Fibroblast of villous mesenchyme (primary cell): ENCODE results near the gene SCT. TPM values are rescaled to one million over a fixed set of nuclear protein-coding genes. Genes with fewer than 3 reads are reported as not detected.

Experiments
- DNase-seq: peaks from one replicate; pipeline ENCODE4 v3.0.0-alpha.2; 2010; ENCODE audit warnings: low read depth
- H3K4me3 ChIP-seq: 2 replicates; pipeline ENCODE4 v1.5.1; 2011; ENCODE audit warnings: low read depth, mild to moderate bottlenecking, low read length
- total RNA-seq: library from RNA; depleted of rRNA; stranded (reverse); fragments of >200 nt; gene quantifications from 2 replicates; pipeline ENCODE4 v1.2.3, GENCODE V29; 2012
- TF ChIP-seq, protein P1 (sequence below): IDR thresholded peaks from 2 replicates; pipeline ENCODE4 v1.5.1; 2012; ENCODE audit warnings: low read depth, mild to moderate bottlenecking, low read length; ENCODE audit not compliant: insufficient read depth

The SCT gene
- total RNA-seq, 1 donor, result not detected

DNA sequence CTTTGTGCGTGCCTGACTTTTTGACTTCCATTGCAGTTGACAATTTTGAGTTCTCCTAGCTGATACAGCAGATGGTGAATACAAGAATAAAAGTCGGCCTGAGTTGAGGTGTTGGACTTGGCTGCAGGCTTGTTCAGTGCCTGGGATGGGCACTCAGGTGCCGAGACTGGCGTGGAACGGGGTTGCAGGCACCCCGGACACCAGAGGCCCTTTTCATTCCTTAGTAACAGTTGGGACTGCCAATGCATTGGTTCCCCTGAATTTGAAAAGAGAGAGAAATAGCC is 49.4 kb downstream of the SCT start:
- TF ChIP-seq, protein P1, sequence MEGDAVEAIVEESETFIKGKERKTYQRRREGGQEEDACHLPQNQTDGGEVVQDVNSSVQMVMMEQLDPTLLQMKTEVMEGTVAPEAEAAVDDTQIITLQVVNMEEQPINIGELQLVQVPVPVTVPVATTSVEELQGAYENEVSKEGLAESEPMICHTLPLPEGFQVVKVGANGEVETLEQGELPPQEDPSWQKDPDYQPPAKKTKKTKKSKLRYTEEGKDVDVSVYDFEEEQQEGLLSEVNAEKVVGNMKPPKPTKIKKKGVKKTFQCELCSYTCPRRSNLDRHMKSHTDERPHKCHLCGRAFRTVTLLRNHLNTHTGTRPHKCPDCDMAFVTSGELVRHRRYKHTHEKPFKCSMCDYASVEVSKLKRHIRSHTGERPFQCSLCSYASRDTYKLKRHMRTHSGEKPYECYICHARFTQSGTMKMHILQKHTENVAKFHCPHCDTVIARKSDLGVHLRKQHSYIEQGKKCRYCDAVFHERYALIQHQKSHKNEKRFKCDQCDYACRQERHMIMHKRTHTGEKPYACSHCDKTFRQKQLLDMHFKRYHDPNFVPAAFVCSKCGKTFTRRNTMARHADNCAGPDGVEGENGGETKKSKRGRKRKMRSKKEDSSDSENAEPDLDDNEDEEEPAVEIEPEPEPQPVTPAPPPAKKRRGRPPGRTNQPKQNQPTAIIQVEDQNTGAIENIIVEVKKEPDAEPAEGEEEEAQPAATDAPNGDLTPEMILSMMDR, result no peak
- peak overlapping the region; percentile 75 for H3K4me3 ChIP-seq
- no peak for DNase-seq

DNA sequence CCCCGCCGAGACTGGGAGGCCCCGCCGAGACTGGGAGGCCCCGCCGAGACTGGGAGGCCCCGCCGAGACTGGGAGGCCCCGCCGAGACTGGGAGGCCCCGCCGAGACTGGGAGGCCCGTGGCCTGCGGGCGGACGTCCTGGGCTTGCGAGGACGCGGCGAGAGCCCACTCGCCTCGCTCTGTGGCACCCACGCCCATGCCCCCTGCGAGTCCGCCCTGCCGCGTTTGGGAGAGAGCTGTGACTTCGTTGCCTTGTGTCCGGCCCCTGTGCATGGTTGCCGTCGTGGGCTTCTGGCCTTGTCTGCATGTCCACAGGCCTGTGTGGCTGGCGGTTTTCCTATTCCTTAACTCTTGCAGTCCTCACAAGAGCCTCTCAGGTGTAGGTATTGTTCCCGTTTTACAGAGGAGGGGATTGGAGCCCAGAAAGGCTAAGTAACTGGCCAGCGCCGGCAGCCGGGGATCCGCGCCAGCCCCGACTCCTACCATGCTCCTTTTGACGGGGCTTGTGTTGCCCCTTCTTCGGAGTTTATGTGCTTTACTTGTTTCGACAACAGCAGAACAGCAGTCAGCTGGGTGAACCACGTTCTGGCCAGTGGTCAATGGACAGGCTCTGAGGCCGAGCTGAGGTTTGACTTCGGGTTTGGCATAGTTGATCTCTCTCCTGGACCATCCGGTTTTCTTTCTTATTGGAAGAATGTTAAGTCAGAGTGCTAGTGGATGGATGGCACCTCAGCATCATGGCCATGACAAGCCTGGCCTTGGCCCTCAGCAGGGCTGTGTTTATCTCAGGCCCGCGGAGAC is 50.0 kb downstream of the SCT start:
- TF ChIP-seq, protein P1, result no peak
- DNase-seq, result peak; percentile 14
- H3K4me3 ChIP-seq, result peak overlapping the region; percentile 75

Other genes starting within 250 kb of the SCT start
- 2.2 and 2.6 TPM in 2 replicates for gene PKP3, start 233.0 kb downstream of the SCT start, total RNA-seq
- 10.8 and 14.5 TPM in 2 replicates for gene SIGIRR, start 212.2 kb downstream of the SCT start, total RNA-seq
- gene ANO9, start 185.2 kb downstream of the SCT start, total RNA-seq, result not detected in 2 replicates
- 31.5 and 34.8 TPM in 2 replicates for gene PTDSS2, start 176.9 kb downstream of the SCT start, total RNA-seq
- 259 and 276 TPM in 2 replicates for gene RNH1, start 119.9 kb downstream of the SCT start, total RNA-seq
- gene HRAS, start 91.6 kb downstream of the SCT start, total RNA-seq, result 36.7 and 47.0 TPM in 2 replicates
- gene LRRC56, start 89.7 kb downstream of the SCT start, total RNA-seq, result 0.43 and 0.64 TPM in 2 replicates
- 1.6 and 2.2 TPM in 2 replicates for gene LMNTD2, start 66.4 kb downstream of the SCT start, total RNA-seq
- gene RASSF7, start 66.2 kb downstream of the SCT start, total RNA-seq, result 14.2 and 15.5 TPM in 2 replicates
- gene PHRF1, start 50.7 kb downstream of the SCT start, total RNA-seq, result 29.4 and 38.7 TPM in 2 replicates
- gene IRF7, start 11.2 kb downstream of the SCT start, total RNA-seq, result 7.7 and 8.2 TPM in 2 replicates
- gene CDHR5, start 2.2 kb downstream of the SCT start, total RNA-seq, result not detected in 2 replicates
- gene DRD4, start 10.1 kb upstream of the SCT start, total RNA-seq, result not detected in 2 replicates
- gene DEAF1, start 68.0 kb upstream of the SCT start, total RNA-seq, result 33.7 and 33.8 TPM in 2 replicates
- gene TMEM80, start 68.6 kb upstream of the SCT start, total RNA-seq, result 13.0 and 16.8 TPM in 2 replicates
- 42.5 and 55.3 TPM in 2 replicates for gene EPS8L2, start 79.0 kb upstream of the SCT start, total RNA-seq
- 142 and 148 TPM in 2 replicates for gene TALDO1, start 120.3 kb upstream of the SCT start, total RNA-seq
- gene GATD1, start 150.3 kb upstream of the SCT start, total RNA-seq, result 26.3 and 44.8 TPM in 2 replicates
- gene CEND1, start 162.9 kb upstream of the SCT start, total RNA-seq, result 0.43 and 0.64 TPM in 2 replicates
- gene SLC25A22, start 171.1 kb upstream of the SCT start, total RNA-seq, result 12.6 and 16.8 TPM in 2 replicates
- 5.5 and 7.8 TPM in 2 replicates for gene PIDD1, start 178.1 kb upstream of the SCT start, total RNA-seq
- gene RPLP2, start 182.8 kb upstream of the SCT start, total RNA-seq, result 220 and 278 TPM in 2 replicates
- 23.5 and 28.5 TPM in 2 replicates for gene PNPLA2, start 191.7 kb upstream of the SCT start, total RNA-seq
- 0.43 and 0.97 TPM in 2 replicates for gene CRACR2B, start 200.7 kb upstream of the SCT start, total RNA-seq
- gene CD151, start 205.8 kb upstream of the SCT start, total RNA-seq, result 218 and 295 TPM in 2 replicates
- 92.4 and 120 TPM in 2 replicates for gene POLR2L, start 215.3 kb upstream of the SCT start, total RNA-seq
- gene TSPAN4, start 215.7 kb upstream of the SCT start, total RNA-seq, result 113 and 126 TPM in 2 replicates